Measurements from ENCODE around the gene DENND6B. TPM values are rescaled to one million over a fixed set of nuclear protein-coding genes. Genes with fewer than 3 reads are reported as not detected.
A peak's percentile ranks its signal among the peaks of the same experiment; 100 is the strongest.

Gene DENND6B
- total RNA-seq, 1 donor from 2014 or later, result 1.2 TPM

DNA sequence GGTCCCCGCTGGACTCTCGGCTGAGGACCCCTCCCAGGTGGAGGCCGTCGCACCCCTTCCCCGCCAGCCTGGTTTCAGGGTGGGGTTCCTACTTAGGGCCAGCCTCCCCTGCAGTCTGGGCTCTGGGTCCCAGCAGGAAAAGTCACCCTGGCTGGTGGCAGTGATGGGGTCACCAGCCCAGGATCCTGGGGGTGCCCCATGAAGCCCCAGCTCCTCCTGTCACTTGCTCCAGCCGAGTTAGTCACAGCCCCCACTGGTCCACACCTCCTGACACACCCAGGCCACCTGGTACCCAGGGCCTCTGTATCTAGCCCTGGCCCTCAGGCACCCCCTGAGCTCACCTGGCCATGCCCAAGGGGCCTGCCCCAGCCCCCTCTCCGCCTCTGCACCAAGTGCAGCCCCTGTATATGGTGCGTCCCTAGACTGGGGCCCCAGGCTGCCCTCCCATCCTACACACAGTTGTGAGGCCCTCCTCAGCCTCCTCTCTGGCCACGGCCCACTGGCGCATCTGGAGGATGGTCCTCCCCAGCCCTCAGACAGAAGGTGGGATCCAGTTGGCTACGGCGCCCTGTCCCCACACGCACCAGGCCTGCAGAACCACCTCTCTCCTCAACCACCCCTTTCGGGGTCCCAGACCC is 26.1 kb downstream of the DENND6B start:
- H3K27ac ChIP-seq (replicated peaks), result peak overlapping the region; percentile 95
- peak overlapping the region; percentile 60 for H3K4me3 ChIP-seq
- no peaks in the 10 kb centered on the region for H3K27me3 ChIP-seq (ENCODE audit: low read depth)
- no peak for DNase-seq
- no peaks in the 10 kb centered on the region for H3K36me3 ChIP-seq
- intact Hi-C loops (cut with micrococcal nuclease), result no loop called here
- peaks cover 100% of the 10 kb centered on the region for H3K4me1 ChIP-seq
- TF ChIP-seq, protein P1, sequence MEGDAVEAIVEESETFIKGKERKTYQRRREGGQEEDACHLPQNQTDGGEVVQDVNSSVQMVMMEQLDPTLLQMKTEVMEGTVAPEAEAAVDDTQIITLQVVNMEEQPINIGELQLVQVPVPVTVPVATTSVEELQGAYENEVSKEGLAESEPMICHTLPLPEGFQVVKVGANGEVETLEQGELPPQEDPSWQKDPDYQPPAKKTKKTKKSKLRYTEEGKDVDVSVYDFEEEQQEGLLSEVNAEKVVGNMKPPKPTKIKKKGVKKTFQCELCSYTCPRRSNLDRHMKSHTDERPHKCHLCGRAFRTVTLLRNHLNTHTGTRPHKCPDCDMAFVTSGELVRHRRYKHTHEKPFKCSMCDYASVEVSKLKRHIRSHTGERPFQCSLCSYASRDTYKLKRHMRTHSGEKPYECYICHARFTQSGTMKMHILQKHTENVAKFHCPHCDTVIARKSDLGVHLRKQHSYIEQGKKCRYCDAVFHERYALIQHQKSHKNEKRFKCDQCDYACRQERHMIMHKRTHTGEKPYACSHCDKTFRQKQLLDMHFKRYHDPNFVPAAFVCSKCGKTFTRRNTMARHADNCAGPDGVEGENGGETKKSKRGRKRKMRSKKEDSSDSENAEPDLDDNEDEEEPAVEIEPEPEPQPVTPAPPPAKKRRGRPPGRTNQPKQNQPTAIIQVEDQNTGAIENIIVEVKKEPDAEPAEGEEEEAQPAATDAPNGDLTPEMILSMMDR (IDR thresholded peaks at IDR 0.05; ENCODE audit: borderline replicate concordance), result no peak
- H3K9me3 ChIP-seq (replicated peaks), result no peaks in the 10 kb centered on the region

DNA sequence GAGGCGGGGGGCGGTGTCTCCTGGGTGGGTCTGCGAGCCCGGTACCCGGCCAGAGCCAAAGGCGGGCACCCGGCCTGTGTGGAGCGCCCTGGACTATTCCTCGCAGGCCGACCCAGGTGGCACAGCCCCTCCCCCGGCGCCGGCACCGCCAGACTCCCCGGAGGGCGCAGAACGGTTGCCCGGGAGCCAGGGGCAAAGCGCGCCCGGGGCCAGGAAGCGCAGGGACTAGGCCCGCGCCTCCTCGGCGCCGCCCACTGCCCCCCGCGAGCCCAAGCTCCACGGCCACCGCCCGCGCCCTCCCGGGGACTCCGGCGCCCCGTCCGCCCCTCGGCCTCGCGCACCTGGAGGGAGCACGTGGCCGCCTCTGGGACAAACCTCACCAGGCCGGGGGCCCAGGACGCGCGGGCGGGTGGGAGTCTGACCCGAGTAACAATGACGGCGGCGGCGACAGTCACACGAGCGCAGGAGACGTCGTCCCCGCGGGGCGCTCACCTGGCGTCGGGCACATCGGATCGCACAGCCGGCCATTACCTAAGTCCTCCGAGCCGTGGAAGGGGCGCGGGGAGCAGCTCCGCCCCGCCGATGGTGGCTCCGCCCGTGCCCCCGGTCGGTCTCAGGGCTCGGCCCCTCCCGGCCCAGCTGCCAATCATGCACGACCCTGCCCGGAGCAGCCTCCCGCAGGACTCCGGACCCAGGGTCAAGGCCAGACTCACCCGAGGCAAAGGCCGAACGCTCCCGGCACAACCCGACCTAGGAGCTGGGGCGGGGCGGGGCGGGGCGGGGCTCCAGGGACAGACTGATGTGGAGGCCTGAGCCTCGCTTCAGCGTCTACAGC is 26.8 kb downstream of the DENND6B start:
- Histone ChIP-seq H3K27ac (replicated peaks) (peak overlapping the region; percentile 95), H3K36me3 (no peaks in the 10 kb centered on the region), H3K9me3 (replicated peaks) (no peaks in the 10 kb centered on the region), H3K27me3 (ENCODE audit: low read depth) (no peaks in the 10 kb centered on the region), H3K4me1 (peaks cover 99% of the 10 kb centered on the region), H3K4me3 (peak overlapping the region; percentile 60)
- TF ChIP-seq, protein P1 (IDR thresholded peaks at IDR 0.05; ENCODE audit: borderline replicate concordance), result no peak
- intact Hi-C loops (cut with micrococcal nuclease), result no loop called here
- peak; percentile 49 for DNase-seq

GRCh38 chr22:50298937-50299784 is 27.7 kb downstream of the DENND6B start:
- TF ChIP-seq, protein P1 (IDR thresholded peaks at IDR 0.05; ENCODE audit: borderline replicate concordance), result peak; percentile 37
- intact Hi-C loops (cut with micrococcal nuclease), result no loop called here
- Histone ChIP-seq H3K9me3 (replicated peaks) (no peaks in the 10 kb centered on the region), H3K27me3 (ENCODE audit: low read depth) (no peaks in the 10 kb centered on the region), H3K36me3 (no peaks in the 10 kb centered on the region), H3K4me1 (peaks cover 99% of the 10 kb centered on the region), H3K27ac (replicated peaks) (peak overlapping the region; percentile 95), H3K4me3 (peak overlapping the region; percentile 60)
- DNase-seq, result peak; percentile 51

GRCh38 chr22:50298266-50298637 is 28.6 kb downstream of the DENND6B start:
- Histone ChIP-seq H3K9me3 (replicated peaks) (no peaks in the 10 kb centered on the region), H3K4me1 (peaks cover 99% of the 10 kb centered on the region), H3K27ac (replicated peaks) (peak overlapping the region; percentile 95)

More at GRCh38 chr22:50298266-50298637, 28.6 kb downstream of the DENND6B start:
- intact Hi-C loops (cut with micrococcal nuclease), result no loop called here
- no peaks in the 10 kb centered on the region for H3K27me3 ChIP-seq (ENCODE audit: low read depth)
- H3K36me3 ChIP-seq, result no peaks in the 10 kb centered on the region
- DNase-seq, result no peak
- no peak overlapping the region for H3K4me3 ChIP-seq
- TF ChIP-seq, protein P1 (IDR thresholded peaks at IDR 0.05; ENCODE audit: borderline replicate concordance), result no peak

Measured in left ventricle myocardium inferior (tissue), 1 donor.